ENCODE results near the gene ALKBH5. TPM values are rescaled to one million over a fixed set of nuclear protein-coding genes. Genes with fewer than 3 reads are reported as not detected.

ALKBH5 gene
- total and polyA plus RNA-seq, 2 experiments from 2014 or later = 32.2 to 117 TPM

- Histone ChIP-seq H3K4me2 (no peak overlapping the region), H3K36me3 (ENCODE audit: insufficient read depth) (no peaks in the 10 kb centered on the region), H3K9me2 (ENCODE audit: insufficient read depth) (no peaks in the 10 kb centered on the region), H3K79me2 (replicated peaks; ENCODE audit: insufficient read depth) (peaks cover 58% of the 10 kb centered on the region), H3F3A (replicated peaks; ENCODE audit: low read depth) (no peaks in the 10 kb centered on the region), H3K27me3 (ENCODE audit: insufficient read depth) (no peaks in the 10 kb centered on the region), H3K4me1 (ENCODE audit: insufficient read depth) (peaks cover 8% of the 10 kb centered on the region), H4K20me1 (replicated peaks; ENCODE audit: insufficient read depth) (peaks cover 4% of the 10 kb centered on the region), H2AFZ (no peak overlapping the region), H3K27ac (ENCODE audit: low read depth) (no peak overlapping the region), H3K4me3 (no peak overlapping the region)
- TF ChIP-seq REST (IDR thresholded peaks at IDR 0.05; ENCODE audit: unreplicated experiment) (no peak), POLR2AphosphoS5 (IDR thresholded peaks at IDR 0.05; ENCODE audit: low read depth) (no peak), ZNF331 (CRISPR knock-in tag; IDR thresholded peaks at IDR 0.05; ENCODE audit: low read depth) (no peak), EZH2phosphoT487 (IDR thresholded peaks at IDR 0.05; ENCODE audit: unreplicated experiment) (no peak), CREB1 (CRISPR knock-in tag; IDR thresholded peaks at IDR 0.05; ENCODE audit: low read depth) (no peak), JUNB (IDR thresholded peaks at IDR 0.05; ENCODE audit: unreplicated experiment) (no peak), EZH2 (IDR thresholded peaks at IDR 0.05; ENCODE audit: low read depth, unreplicated experiment) (no peak), STAT1 (IDR thresholded peaks at IDR 0.05; ENCODE audit: unreplicated experiment) (no peak), ETS1 (IDR thresholded peaks at IDR 0.05) (no peak)
- H3K4me1 Mint-ChIP-seq = peaks cover 19% of the 10 kb centered on the region
- H3K9me3 Mint-ChIP-seq = no peaks in the 10 kb centered on the region
- no peak overlapping the region for H3K4me3 Mint-ChIP-seq
- DNase-seq (ENCODE audit: low spot score) (no peak), ATAC-seq (no peak)
- H3K27ac Mint-ChIP-seq = no peak overlapping the region
- peaks cover 2% of the 10 kb centered on the region; the same call in 1 of the 3 replicates for H3K36me3 Mint-ChIP-seq (ENCODE audit: low read depth)
- peaks cover 12% of the 10 kb centered on the region for H3K27me3 Mint-ChIP-seq (ENCODE audit: insufficient read depth, low read depth, poor library complexity)
Observed at GRCh38 chr17:18229254-18229653, 45.6 kb downstream of the ALKBH5 start.

- DNase-seq (ENCODE audit: low spot score) (no peak), ATAC-seq (no peak)
- no peak overlapping the region for H3K4me2 ChIP-seq
- H3K36me3 ChIP-seq (ENCODE audit: insufficient read depth) = no peaks in the 10 kb centered on the region
- H3K4me3 ChIP-seq = no peak overlapping the region
- Mint-ChIP-seq H3K27me3 (ENCODE audit: insufficient read depth, low read depth, poor library complexity) (peaks cover 9% of the 10 kb centered on the region), H3K4me1 (peaks cover 18% of the 10 kb centered on the region), H3K4me3 (no peak overlapping the region), H3K9me3 (no peaks in the 10 kb centered on the region), H3K27ac (no peak overlapping the region; the same call in 1 of the 2 replicates), H3K36me3 (ENCODE audit: low read depth) (peaks cover 7% of the 10 kb centered on the region)
- H3K9me2 ChIP-seq (ENCODE audit: insufficient read depth) = no peaks in the 10 kb centered on the region
- no peak overlapping the region for H3K27ac ChIP-seq (ENCODE audit: low read depth)
- peaks cover 58% of the 10 kb centered on the region for H3K79me2 ChIP-seq (replicated peaks; ENCODE audit: insufficient read depth)
- H2AFZ ChIP-seq = no peak overlapping the region
- H3F3A ChIP-seq (replicated peaks; ENCODE audit: low read depth) = no peaks in the 10 kb centered on the region
- peaks cover 7% of the 10 kb centered on the region; the same call in 1 of the 2 replicates for H3K4me1 ChIP-seq (ENCODE audit: insufficient read depth)
- H3K27me3 ChIP-seq (ENCODE audit: insufficient read depth) = no peaks in the 10 kb centered on the region
- peaks cover 4% of the 10 kb centered on the region for H4K20me1 ChIP-seq (replicated peaks; ENCODE audit: insufficient read depth)
- TF ChIP-seq CREB1 (CRISPR knock-in tag; IDR thresholded peaks at IDR 0.05; ENCODE audit: low read depth) (no peak), CTCF (conservative IDR thresholded peaks at IDR 0.05; ENCODE audit: low read depth in 2 of 2) (no peak), STAT1 (IDR thresholded peaks at IDR 0.05; ENCODE audit: unreplicated experiment) (no peak), POLR2AphosphoS5 (IDR thresholded peaks at IDR 0.05; ENCODE audit: low read depth) (no peak), EZH2phosphoT487 (IDR thresholded peaks at IDR 0.05; ENCODE audit: unreplicated experiment) (no peak), REST (IDR thresholded peaks at IDR 0.05; ENCODE audit: unreplicated experiment) (no peak), ZNF331 (CRISPR knock-in tag; IDR thresholded peaks at IDR 0.05; ENCODE audit: low read depth) (no peak), NANOG (IDR thresholded peaks at IDR 0.05; ENCODE audit: borderline replicate concordance) (no peak), EZH2 (IDR thresholded peaks at IDR 0.05; ENCODE audit: low read depth, unreplicated experiment) (no peak)
Observed at GRCh38 chr17:18229771-18230170, 46.1 kb downstream of the ALKBH5 start.

All from GM23338 (cell line).